GM18951 (cell line): ENCODE results near the gene IL10.

Source experiments
- POLR2A ChIP-seq: IDR thresholded peaks from 4 replicates; pipeline ENCODE4 v1.6.1; 2011; ENCODE audit warnings: mild to moderate bottlenecking; ENCODE audit not compliant: insufficient read length, insufficient read depth; ENCODE audit errors: extremely low read depth
- in situ Hi-C: fragments of 300-500 bp; cut with MboI; formaldehyde crosslinking; loops from one replicate; pipeline ENCODE4 v1.12.0; 2022; ENCODE audit warnings: low sequenced_read_pairs, mixed read lengths, inconsistent platforms; ENCODE audit not compliant: unreplicated experiment

The IL10 gene

DNA sequence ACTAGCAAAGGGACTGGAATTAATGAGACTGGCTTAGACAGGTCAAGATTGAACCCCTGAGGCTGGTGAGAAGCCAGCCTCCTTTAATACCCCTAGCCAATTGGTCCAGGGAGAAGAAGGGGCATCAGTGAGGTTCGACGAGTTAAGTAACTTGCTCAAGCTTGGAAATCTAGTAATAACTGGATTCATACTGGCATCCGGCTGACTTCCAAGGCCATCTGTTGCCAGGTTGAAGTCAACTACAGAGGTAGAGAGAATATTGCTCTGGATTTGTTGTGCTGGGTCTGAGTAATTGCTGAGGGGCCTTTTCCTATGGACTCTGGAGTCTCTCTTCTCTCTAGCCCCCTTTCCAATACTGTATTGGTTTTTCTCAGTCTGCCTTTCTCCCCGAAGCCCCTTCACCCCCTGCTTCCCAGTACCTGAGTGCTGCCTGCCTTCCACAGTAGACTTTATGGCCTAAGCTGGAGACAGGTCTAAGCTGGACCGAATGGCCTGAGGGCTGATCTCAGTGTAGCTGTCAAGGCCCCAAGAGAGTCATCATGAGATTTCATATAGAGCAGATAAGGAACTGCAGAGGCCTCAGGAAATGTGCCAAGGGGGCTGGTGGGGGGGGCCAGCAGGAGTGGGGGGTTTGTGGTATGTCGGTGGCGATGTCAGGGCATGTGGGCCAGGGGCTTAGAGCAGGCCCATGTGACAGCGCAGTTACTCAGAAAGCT, 44.2 kb downstream of the IL10 start:
- TF ChIP-seq POLR2A, result no peak
- in situ Hi-C loops, result loop anchor here (5.0 kb wide), 1 partner anchor 254 kb away; no protein-coding TSS in a partner anchor

DNA sequence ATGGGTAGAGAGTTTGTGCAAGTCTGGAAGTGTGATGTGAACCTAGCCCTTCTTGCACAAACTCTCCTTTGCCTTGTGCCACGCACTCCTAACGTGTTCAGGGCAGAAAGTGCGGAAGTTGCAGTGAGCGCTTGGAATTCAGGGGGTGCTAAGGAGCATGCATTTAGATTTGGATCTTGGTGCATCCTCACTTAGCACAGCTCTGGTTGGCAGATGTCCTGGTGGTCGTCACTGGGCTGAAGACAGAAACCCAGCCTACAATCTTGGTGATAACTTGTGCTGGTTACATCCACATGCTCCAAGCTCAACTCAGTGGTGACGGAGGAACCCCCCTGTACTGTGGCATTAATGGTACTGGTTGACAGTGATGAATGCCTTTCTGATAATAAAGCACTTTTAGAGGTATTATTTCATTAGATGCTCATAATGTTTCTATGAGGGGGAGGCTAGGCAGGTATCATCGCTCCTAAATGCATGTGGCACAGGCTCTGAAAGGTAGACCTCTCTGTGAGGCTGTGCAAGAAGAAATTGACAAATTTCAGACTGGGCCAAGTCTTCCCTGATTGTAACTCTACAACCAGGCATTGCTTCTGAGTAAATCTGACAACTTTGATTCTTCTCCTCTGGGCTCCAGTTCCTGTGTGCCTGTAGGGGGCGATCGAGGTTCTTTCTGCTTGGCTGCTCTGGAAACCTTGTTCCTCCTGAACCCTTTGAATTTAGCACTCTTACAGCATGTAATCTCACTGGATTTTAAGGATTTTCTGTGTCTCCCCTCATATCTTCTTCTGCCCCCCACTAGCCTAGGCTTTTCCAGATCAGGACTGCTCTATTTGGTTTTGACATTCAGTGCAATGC, 47.0 kb downstream of the IL10 start:
- in situ Hi-C loops, result loop anchor here (5.0 kb wide), 1 partner anchor 257 kb away; no protein-coding TSS in a partner anchor
- no peak for TF ChIP-seq POLR2A

DNA sequence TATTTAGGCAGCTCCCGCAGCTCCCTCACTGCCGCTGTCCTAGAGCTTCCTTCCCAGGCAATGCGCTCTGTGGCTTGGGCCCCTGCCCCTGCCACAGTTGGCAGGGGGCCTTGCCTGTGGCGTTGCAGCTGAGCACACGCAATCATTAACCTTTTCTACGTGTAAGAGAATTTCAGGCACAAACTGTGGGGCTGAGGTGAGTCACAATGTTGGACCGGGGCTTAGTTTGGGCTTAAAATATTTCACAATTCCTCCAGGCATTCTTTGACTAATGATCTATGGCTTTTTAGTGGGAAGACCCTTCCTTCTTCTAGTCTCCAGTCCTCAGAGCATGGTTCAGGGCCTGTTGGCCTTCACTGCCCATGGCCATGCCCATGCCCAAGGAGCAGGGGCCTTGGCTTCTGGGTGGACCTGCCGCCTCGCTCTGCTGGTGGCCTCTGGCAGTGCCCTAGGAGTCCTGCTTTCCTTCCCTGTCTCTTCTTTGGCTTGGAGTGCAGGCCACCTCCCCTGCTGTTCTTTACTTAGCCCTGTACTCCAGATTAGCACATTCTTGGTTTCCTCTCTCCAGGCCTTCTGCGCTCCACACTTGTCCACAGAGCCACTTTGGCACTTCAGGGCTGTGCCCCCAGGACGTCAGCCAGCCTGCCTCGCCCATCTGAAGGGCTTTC, 48.4 kb downstream of the IL10 start:
- no peak for TF ChIP-seq POLR2A
- in situ Hi-C loops, result no loop called here

DNA sequence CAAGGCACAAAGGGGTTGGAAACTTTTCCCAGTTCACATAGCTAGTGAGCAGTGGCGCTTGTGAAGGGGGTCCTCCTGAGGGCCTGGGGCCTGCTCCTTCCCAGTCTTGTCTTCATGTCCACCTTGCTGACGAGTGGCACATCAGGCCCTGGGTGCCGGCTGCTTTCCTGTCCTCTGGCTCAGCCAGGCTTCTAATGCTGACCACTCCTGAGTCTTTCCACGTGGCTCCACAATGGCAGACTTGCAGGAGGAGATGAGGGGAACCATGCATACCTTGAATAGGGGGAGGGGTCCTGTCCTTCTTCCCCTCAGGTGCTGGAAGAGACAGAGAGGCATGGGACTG, 48.9 kb downstream of the IL10 start:
- in situ Hi-C loops, result no loop called here
- TF ChIP-seq POLR2A, result no peak

DNA sequence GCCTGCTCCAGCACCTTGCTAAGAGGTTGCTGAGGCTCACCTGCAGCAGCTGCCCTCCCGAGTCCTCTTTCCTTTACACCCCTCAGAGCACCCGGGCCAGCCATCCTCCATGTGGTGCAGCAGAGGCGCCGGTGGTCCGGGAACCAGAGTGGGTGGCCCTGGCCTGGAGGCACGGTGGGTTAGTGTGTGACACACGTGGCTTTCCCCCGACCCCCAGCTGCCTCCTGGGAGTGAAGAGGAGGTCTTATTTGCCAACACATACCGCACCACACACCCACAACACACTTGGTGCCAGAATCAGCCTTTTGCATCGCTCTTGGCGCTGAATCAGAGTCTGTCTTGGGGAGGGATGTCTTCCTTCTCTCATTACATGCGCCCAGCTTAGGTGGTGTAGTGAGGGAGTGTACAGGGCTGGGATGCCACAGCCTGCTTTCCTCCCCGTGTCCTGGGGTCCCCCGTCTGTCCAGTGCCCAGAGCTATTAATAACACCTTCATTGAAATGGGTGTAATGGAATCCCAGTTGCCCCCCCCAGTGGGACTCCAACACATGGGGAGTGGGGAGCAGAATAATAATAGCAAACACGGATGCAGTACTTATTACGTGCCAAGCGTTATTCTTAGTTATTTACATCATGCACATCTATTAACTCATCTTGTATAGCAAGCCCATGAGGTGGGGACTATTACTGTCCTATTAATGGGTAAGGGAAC, 49.4 kb downstream of the IL10 start:
- in situ Hi-C loops, result no loop called here
- no peak for TF ChIP-seq POLR2A

DNA sequence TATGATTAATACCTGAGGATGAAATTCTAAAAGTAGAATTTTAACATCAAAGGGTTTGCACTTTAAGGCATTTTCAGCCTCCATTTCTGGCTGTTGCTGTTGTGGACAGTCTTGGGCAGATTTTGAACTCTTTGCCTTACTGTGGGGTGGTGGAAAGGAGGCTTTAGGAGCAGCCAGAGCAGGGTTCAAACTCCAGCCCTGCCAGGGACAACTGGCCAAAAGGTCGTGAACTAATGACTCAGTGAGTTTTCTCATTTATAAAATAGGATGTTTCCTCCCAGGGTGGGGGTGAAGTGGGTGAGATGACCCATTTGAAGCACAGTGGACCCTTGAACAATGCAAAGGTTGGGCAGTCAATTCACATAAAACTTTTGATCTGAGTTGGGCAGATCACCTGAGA, 50.8 kb downstream of the IL10 start:
- in situ Hi-C loops, result no loop called here
- TF ChIP-seq POLR2A, result no peak

DNA sequence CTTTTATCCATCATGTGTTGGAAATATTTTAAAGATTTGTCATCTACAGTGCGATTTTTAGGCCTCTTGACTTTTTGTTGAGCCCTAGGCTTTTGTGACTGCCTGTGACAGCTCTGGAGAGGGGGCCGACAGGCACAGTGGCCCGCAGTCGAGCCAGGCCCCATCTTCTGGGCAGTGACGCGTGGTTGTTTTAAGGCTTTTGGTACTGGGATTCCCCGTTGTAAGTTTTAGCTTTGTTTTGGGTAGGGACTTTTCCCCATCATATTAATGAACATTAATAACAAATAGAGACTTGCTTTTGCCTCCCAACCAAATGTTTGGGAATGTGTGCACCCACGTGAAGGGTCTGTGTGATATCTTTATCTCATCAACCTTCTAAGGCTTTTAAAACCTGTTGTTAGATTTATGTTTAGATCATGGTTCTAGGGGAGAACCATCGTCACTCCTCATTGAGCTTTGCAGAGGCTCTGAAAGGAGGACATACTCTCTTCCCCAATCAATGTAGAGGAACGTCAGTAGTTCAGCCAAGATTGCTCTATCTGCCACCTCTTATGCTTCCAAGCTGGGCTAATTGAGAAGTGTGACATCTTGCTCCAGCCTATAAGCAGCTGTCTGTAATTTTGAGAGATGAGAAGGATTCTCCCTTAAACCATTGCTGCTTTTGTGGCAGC, 53.0 kb downstream of the IL10 start:
- in situ Hi-C loops, result no loop called here
- no peak for TF ChIP-seq POLR2A

DNA sequence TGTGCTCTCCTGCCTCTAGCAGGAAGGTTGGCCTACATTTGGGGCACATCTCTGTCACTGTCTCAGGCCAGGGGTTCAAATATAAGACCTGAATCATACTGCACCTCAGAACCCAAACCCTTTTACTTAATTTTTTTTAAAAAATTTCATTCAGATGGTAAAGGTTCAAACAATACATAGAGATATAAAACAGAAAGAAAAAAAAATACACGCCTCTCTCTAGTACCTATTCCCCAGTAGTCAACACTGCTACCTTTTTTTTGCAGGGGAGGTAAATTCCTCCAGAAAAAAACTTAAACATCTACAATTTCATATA, 54.7 kb downstream of the IL10 start:
- in situ Hi-C loops, result no loop called here
- no peak for TF ChIP-seq POLR2A
